ENCODE results near the gene TAS2R3. TPM values are rescaled to one million over a fixed set of nuclear protein-coding genes. Genes with fewer than 3 reads are reported as not detected.
A peak's percentile ranks its signal among the peaks of the same experiment; 100 is the strongest.

The TAS2R3 gene
- total and polyA plus RNA-seq, 2 of the 13 experiments (the other 11 are each of a cell fraction or from before 2014, with no cell fraction given): 0.74 to 1.1 TPM

DNA sequence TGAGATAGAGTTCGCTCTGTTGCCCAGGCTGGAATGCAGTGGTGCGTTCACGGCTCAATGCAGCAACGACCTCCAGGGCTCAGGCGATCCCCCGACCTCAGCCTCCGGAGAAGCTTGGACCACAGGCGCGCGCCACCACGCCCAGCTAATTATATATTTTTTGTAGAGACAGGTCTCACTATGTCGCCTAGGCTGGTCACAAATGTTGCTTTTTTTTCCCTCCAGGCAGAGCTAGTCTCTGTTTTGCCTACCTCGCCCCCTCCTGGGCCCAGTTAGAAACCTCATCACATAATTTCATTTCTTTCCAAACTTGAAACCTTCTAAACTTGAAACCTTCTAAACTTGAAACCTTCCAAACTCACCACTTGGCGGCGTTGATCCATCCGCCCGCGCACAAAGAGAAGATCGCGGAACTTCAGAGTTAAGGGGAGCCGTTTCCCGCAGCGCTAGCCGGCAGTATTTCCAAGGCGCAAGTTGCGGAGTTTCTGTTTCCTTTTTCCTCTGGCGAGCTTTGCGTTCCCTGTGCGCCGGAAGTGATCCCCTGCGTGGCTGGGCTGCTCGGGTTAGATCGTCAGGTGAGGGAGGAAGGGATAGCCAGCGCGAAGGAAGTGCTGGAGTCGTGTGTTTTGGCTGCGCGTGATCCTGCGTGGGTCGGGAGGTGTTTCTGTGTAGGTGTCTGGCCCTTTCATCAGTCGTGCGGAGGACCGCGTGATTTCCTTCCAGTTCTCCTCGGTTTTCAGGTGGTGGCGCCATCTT, 25.9 kb upstream of the TAS2R3 start, which contains the start of gene SSBP1 (continued):
- TF ChIP-seq, protein P1, sequence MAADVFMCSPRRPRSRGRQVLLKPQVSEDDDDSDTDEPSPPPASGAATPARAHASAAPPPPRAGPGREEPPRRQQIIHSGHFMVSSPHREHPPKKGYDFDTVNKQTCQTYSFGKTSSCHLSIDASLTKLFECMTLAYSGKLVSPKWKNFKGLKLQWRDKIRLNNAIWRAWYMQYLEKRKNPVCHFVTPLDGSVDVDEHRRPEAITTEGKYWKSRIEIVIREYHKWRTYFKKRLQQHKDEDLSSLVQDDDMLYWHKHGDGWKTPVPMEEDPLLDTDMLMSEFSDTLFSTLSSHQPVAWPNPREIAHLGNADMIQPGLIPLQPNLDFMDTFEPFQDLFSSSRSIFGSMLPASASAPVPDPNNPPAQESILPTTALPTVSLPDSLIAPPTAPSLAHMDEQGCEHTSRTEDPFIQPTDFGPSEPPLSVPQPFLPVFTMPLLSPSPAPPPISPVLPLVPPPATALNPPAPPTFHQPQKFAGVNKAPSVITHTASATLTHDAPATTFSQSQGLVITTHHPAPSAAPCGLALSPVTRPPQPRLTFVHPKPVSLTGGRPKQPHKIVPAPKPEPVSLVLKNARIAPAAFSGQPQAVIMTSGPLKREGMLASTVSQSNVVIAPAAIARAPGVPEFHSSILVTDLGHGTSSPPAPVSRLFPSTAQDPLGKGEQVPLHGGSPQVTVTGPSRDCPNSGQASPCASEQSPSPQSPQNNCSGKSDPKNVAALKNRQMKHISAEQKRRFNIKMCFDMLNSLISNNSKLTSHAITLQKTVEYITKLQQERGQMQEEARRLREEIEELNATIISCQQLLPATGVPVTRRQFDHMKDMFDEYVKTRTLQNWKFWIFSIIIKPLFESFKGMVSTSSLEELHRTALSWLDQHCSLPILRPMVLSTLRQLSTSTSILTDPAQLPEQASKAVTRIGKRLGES (CRISPR knock-in tag; IDR thresholded peaks at IDR 0.05; ENCODE audit: borderline replicate concordance): no peak
- TF ChIP-seq, protein P2, sequence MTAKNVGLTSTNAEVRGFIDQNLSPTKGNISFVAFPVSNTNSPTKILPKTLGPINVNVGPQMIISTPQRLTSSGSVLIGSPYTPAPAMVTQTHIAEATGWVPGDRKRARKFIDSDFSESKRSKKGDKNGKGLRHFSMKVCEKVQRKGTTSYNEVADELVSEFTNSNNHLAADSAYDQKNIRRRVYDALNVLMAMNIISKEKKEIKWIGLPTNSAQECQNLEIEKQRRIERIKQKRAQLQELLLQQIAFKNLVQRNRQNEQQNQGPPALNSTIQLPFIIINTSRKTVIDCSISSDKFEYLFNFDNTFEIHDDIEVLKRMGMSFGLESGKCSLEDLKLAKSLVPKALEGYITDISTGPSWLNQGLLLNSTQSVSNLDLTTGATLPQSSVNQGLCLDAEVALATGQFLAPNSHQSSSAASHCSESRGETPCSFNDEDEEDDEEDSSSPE (CRISPR knock-in tag; IDR thresholded peaks at IDR 0.05): peak; percentile 70
- peak; percentile 80; the same call in 1 of the 2 replicates for TF ChIP-seq KLF12 (CRISPR knock-in tag; IDR thresholded peaks at IDR 0.05; ENCODE audit: borderline replicate concordance)
- TF ChIP-seq, protein P3, sequence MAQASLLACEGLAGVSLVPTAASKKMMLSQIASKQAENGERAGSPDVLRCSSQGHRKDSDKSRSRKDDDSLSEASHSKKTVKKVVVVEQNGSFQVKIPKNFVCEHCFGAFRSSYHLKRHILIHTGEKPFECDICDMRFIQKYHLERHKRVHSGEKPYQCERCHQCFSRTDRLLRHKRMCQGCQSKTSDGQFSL (CRISPR knock-in tag; IDR thresholded peaks at IDR 0.05): no peak
- TF ChIP-seq HOXA7 (CRISPR knock-in tag; IDR thresholded peaks at IDR 0.05): no peak
- TF ChIP-seq PHF8 (CRISPR knock-in tag; IDR thresholded peaks at IDR 0.05): peak; percentile 94
- peak; percentile 86; the same call in 1 of the 2 replicates for TF ChIP-seq ZNF792 (CRISPR knock-in tag; IDR thresholded peaks at IDR 0.05)
- TF ChIP-seq ZIK1 (CRISPR knock-in tag; IDR thresholded peaks at IDR 0.05; ENCODE audit: borderline replicate concordance, low read depth): no peak
- TF ChIP-seq DNMT1 (CRISPR knock-in tag; IDR thresholded peaks at IDR 0.05): no peak
- TF ChIP-seq, protein P4, sequence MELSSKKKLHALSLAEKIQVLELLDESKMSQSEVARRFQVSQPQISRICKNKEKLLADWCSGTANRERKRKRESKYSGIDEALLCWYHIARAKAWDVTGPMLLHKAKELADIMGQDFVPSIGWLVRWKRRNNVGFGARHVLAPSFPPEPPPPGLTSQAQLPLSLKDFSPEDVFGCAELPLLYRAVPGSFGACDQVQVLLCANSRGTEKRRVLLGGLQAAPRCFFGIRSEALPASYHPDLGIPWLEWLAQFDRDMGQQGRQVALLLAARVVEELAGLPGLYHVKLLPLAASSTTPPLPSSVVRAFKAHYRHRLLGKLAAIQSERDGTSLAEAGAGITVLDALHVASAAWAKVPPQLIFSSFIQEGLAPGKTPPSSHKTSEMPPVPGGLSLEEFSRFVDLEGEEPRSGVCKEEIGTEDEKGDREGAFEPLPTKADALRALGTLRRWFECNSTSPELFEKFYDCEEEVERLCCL (CRISPR knock-in tag; IDR thresholded peaks at IDR 0.05; ENCODE audit: borderline replicate concordance): no peak
- TF ChIP-seq SALL2 (CRISPR knock-in tag; IDR thresholded peaks at IDR 0.05): peak; percentile 95
- TF ChIP-seq, protein P5, sequence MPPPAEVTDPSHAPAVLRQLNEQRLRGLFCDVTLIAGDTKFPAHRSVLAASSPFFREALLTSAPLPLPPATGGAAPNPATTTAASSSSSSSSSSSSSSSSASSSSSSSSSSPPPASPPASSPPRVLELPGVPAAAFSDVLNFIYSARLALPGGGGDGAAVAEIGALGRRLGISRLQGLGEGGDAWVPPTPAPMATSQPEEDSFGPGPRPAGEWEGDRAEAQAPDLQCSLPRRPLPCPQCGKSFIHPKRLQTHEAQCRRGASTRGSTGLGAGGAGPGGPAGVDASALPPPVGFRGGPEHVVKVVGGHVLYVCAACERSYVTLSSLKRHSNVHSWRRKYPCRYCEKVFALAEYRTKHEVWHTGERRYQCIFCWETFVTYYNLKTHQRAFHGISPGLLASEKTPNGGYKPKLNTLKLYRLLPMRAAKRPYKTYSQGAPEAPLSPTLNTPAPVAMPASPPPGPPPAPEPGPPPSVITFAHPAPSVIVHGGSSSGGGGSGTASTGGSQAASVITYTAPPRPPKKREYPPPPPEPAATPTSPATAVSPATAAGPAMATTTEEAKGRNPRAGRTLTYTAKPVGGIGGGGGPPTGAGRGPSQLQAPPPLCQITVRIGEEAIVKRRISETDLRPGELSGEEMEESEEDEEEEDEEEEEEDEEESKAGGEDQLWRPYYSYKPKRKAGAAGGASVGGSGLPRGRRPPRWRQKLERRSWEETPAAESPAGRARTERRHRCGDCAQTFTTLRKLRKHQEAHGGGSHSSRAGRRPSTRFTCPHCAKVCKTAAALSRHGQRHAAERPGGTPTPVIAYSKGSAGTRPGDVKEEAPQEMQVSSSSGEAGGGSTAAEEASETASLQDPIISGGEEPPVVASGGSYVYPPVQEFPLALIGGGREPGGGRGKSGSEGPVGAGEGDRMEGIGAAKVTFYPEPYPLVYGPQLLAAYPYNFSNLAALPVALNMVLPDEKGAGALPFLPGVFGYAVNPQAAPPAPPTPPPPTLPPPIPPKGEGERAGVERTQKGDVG (CRISPR knock-in tag; IDR thresholded peaks at IDR 0.05; ENCODE audit: borderline replicate concordance): no peak; the same call in 1 of the 2 replicates
